ENCODE measurements around the gene MYO3B. TPM values are rescaled to one million over a fixed set of nuclear protein-coding genes. Genes with fewer than 3 reads are reported as not detected.

Gene MYO3B
- total and polyA plus RNA-seq, 2 experiments from 2014 or later, result 0.11 TPM; not detected in 1

DNA sequence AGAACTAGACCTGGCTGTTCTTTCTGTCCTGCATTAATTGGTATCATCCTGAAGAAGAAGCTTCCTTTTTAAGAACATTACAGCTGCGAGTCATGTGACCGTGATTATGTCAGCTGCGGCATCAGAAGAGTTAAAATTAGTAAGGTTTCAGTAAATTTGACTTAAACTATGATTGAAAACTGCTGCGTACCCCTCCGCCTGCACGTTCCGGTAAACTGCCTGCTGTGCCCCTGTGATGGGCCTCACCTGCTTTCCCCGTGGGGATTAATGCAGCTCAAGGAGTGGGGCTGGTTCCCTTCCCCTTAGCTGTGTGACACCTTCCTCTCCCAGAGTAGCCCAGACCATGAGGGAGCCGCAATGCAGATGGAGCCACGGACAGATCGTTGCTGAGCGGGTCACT is 36.1 kb upstream of the MYO3B start:
- no peak overlapping the region for H2AFZ ChIP-seq
- TF ChIP-seq EZH2 (IDR thresholded peaks at IDR 0.05; ENCODE audit: insufficient read depth, poor library complexity, severe bottlenecking) (no peak), EZH2phosphoT487 (IDR thresholded peaks at IDR 0.05; ENCODE audit: insufficient read depth, low read depth) (no peak)
- no peaks in the 10 kb centered on the region for H3K27me3 ChIP-seq (replicated peaks; ENCODE audit: insufficient read depth)
- H3K79me2 ChIP-seq (ENCODE audit: insufficient read depth), result no peaks in the 10 kb centered on the region
- no peaks in the 10 kb centered on the region for H3K9me2 ChIP-seq (ENCODE audit: insufficient read depth)
- no peaks in the 10 kb centered on the region for H3K36me3 ChIP-seq (ENCODE audit: low read depth)
- H3K27ac ChIP-seq, result no peak overlapping the region
- no peaks in the 10 kb centered on the region for H3F3A ChIP-seq (ENCODE audit: insufficient read depth)
- H3K4me3 ChIP-seq, result no peak overlapping the region
- H3K4me1 ChIP-seq (ENCODE audit: insufficient read depth), result no peaks in the 10 kb centered on the region
- H3K9ac ChIP-seq, result no peak overlapping the region
- DNase-seq, result no peak
- WGBS, 2 experiments (ENCODE audit: low coverage in 1 of 2, low lambda C conversion rate in 2 of 2, missing lambda C conversion rate in 2 of 2), result 89% methylated on average over 12 of the region's 12 CpGs
- H3K4me2 ChIP-seq (ENCODE audit: unreplicated experiment), result no peak overlapping the region
- in situ Hi-C loops (cut with MboI), result no loop called here
- no peaks in the 10 kb centered on the region for H4K20me1 ChIP-seq (ENCODE audit: insufficient read depth)
- no peaks in the 10 kb centered on the region for H3K9me3 ChIP-seq (ENCODE audit: low read depth)

DNA sequence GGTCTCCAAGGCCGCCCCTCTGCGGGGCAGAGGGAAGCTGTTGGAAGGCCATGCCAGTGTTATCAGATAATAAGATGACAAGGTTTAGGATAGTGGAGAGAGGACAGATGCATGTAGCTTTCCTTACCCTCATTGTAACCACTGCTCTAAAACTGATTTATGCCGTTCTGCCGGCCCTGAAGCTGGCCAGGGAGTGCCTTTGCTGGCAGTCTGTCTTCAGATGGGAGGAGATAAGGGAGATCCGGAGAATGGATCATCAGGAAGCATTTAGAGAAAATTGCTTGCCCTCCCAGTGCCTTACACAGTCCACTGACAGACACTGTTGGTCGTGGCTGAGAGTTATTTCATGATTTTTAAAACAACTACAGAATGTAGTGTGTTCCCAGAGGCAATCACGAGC is 35.4 kb upstream of the MYO3B start:
- 35 to 36% methylated on average over 7 of the region's 7 CpGs for WGBS, 2 experiments (ENCODE audit: low coverage in 1 of 2, low lambda C conversion rate in 2 of 2, missing lambda C conversion rate in 2 of 2)
- no peak overlapping the region for H3K4me2 ChIP-seq (ENCODE audit: unreplicated experiment)
- H3K9ac ChIP-seq, result no peak overlapping the region
- no peaks in the 10 kb centered on the region for H3K36me3 ChIP-seq (ENCODE audit: low read depth)
- no peaks in the 10 kb centered on the region for H3F3A ChIP-seq (ENCODE audit: insufficient read depth)
- H3K9me3 ChIP-seq (ENCODE audit: low read depth), result no peaks in the 10 kb centered on the region
- no peaks in the 10 kb centered on the region for H3K27me3 ChIP-seq (replicated peaks; ENCODE audit: insufficient read depth)
- H3K79me2 ChIP-seq (ENCODE audit: insufficient read depth), result no peaks in the 10 kb centered on the region
- no peak overlapping the region for H3K4me3 ChIP-seq
- no peaks in the 10 kb centered on the region for H3K4me1 ChIP-seq (ENCODE audit: insufficient read depth)
- no peaks in the 10 kb centered on the region for H4K20me1 ChIP-seq (ENCODE audit: insufficient read depth)
- DNase-seq, result no peak
- no peak for TF ChIP-seq EZH2phosphoT487 (IDR thresholded peaks at IDR 0.05; ENCODE audit: insufficient read depth, low read depth)
- no peak for TF ChIP-seq EZH2 (IDR thresholded peaks at IDR 0.05; ENCODE audit: insufficient read depth, poor library complexity, severe bottlenecking)
- H3K27ac ChIP-seq, result no peak overlapping the region
- no peak overlapping the region for H2AFZ ChIP-seq
- H3K9me2 ChIP-seq (ENCODE audit: insufficient read depth), result no peaks in the 10 kb centered on the region
- in situ Hi-C loops (cut with MboI), result no loop called here

DNA sequence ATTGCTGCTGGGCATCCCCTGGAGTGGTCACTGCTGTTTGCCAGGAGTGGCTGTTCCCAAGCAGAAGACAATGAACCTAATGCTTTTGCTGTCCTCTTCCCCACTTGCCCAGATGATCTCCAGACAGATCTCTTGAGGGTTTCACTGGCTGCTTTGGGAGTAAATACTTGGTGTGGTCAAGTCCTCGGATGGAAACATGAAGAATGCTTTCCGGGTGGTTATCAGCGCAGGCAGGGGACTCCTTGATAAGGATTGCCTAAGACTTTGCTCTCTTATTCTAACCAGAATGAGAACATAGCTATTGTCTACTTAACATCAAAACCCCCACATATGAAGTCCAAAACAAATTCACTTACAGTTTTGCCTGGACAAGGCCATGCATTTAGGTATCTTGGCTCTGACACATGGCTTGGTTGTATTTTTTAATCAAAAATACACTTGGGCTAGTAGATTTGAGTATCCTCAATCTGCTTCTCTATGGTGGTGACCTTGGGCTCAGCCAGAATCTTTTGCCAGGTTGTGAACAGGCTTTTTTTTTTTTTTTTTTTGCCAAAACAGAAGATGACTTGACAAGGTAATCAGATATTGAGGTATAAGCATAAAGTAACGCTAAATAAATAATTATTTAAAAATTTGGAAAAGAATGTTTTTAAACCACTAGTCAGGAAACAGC is 34.8 kb upstream of the MYO3B start:
- H3K4me2 ChIP-seq (ENCODE audit: unreplicated experiment), result no peak overlapping the region
- no peak for DNase-seq
- H2AFZ ChIP-seq, result no peak overlapping the region
- no peaks in the 10 kb centered on the region for H4K20me1 ChIP-seq (ENCODE audit: insufficient read depth)
- no peaks in the 10 kb centered on the region for H3F3A ChIP-seq (ENCODE audit: insufficient read depth)
- in situ Hi-C loops (cut with MboI), result no loop called here
- no peaks in the 10 kb centered on the region for H3K9me3 ChIP-seq (ENCODE audit: low read depth)
- H3K4me1 ChIP-seq (ENCODE audit: insufficient read depth), result no peaks in the 10 kb centered on the region
- H3K4me3 ChIP-seq, result no peak overlapping the region
- no peaks in the 10 kb centered on the region for H3K36me3 ChIP-seq (ENCODE audit: low read depth)
- H3K27me3 ChIP-seq (replicated peaks; ENCODE audit: insufficient read depth), result no peaks in the 10 kb centered on the region
- WGBS, 2 experiments (ENCODE audit: low coverage in 1 of 2, low lambda C conversion rate in 2 of 2, missing lambda C conversion rate in 2 of 2), result 74 to 79% methylated on average over 4 of the region's 4 CpGs
- no peaks in the 10 kb centered on the region for H3K9me2 ChIP-seq (ENCODE audit: insufficient read depth)
- no peak for TF ChIP-seq EZH2 (IDR thresholded peaks at IDR 0.05; ENCODE audit: insufficient read depth, poor library complexity, severe bottlenecking)
- TF ChIP-seq EZH2phosphoT487 (IDR thresholded peaks at IDR 0.05; ENCODE audit: insufficient read depth, low read depth), result no peak
- no peak overlapping the region for H3K27ac ChIP-seq
- H3K79me2 ChIP-seq (ENCODE audit: insufficient read depth), result no peaks in the 10 kb centered on the region
- no peak overlapping the region for H3K9ac ChIP-seq

DNA sequence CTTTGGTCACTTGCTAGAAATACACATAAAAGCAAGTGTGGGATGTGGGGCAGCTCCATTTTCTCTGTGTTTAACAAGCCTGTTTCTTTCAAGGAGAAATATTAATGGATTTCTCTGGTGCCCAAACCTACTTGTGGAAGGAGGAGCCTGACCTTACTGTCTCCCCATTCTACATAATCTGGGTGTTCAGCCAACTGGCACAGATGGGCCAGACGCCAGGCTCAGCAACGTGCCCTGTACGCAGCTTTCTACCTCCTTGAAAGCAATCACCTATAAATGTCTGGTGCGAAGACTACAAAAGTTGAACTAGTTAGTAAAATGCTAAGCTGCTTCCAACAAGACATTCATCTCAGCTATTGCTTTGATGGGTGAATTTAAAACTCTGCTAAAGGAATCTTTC is 33.2 kb upstream of the MYO3B start:
- Histone ChIP-seq H3K79me2 (ENCODE audit: insufficient read depth) (no peaks in the 10 kb centered on the region), H4K20me1 (ENCODE audit: insufficient read depth) (no peaks in the 10 kb centered on the region), H3K9me2 (ENCODE audit: insufficient read depth) (no peaks in the 10 kb centered on the region), H3K27ac (no peak overlapping the region), H3K4me2 (ENCODE audit: unreplicated experiment) (no peak overlapping the region), H3K36me3 (ENCODE audit: low read depth) (no peaks in the 10 kb centered on the region), H3K4me1 (ENCODE audit: insufficient read depth) (no peaks in the 10 kb centered on the region), H2AFZ (no peak overlapping the region), H3K9ac (no peak overlapping the region), H3K27me3 (replicated peaks; ENCODE audit: insufficient read depth) (no peaks in the 10 kb centered on the region), H3K4me3 (no peak overlapping the region), H3K9me3 (ENCODE audit: low read depth) (no peaks in the 10 kb centered on the region), H3F3A (ENCODE audit: insufficient read depth) (no peaks in the 10 kb centered on the region)
- WGBS, 2 experiments (ENCODE audit: low coverage in 1 of 2, low lambda C conversion rate in 2 of 2, missing lambda C conversion rate in 2 of 2), result 84 to 89% methylated on average over 4 of the region's 4 CpGs
- DNase-seq, result no peak
- TF ChIP-seq EZH2 (IDR thresholded peaks at IDR 0.05; ENCODE audit: insufficient read depth, poor library complexity, severe bottlenecking), result no peak
- TF ChIP-seq EZH2phosphoT487 (IDR thresholded peaks at IDR 0.05; ENCODE audit: insufficient read depth, low read depth), result no peak
- in situ Hi-C loops (cut with MboI), result no loop called here

All from GM23248 (cell line).